CD14-positive monocyte (primary cell): ENCODE results near the gene MYO7B. TPM values are rescaled to one million over a fixed set of nuclear protein-coding genes. Genes with fewer than 3 reads are reported as not detected.

Source experiments
- DNase-seq, 3 donors: peaks; one replicate each; pipeline ENCODE4 v3.0.0-alpha.2; 2011 to 2022
- H2AFZ ChIP-seq: 2 replicates; pipeline ENCODE4 v1.6.0; 2012; ENCODE audit warnings: mild to moderate bottlenecking, low read depth, low read length, inconsistent platforms; ENCODE audit not compliant: insufficient read depth, poor library complexity, severe bottlenecking
- H3K27ac ChIP-seq, 2 donors: 1 replicate in 1 of 2; 2 replicates in 1 of 2; pipeline ENCODE4 v1.5.1; 2012 to 2013; ENCODE audit warnings: low read length in 2 of 2, control low read depth in 1 of 2, inconsistent platforms in 1 of 2, low read depth in 1 of 2, mild to moderate bottlenecking in 1 of 2
- H3K27me3 ChIP-seq, 2 donors: one replicate each; pipeline versions ENCODE4 v1.6.0 to v1.6.1; 2011 to 2013; ENCODE audit warnings: low read length in 2 of 2; ENCODE audit not compliant: control insufficient read depth in 2 of 2, insufficient read depth in 2 of 2
- H3K36me3 ChIP-seq, 2 donors: replicated peaks in 1 of 2; 1 replicate in 1 of 2; 2 replicates in 1 of 2; pipeline versions ENCODE4 v1.5.1 to v1.6.1; 2012 to 2013; ENCODE audit warnings: low read length in 2 of 2, control low read depth in 1 of 2, inconsistent platforms in 1 of 2, mild to moderate bottlenecking in 1 of 2; ENCODE audit not compliant: insufficient read depth in 2 of 2, control insufficient read depth in 1 of 2
- H3K4me1 ChIP-seq, 2 donors: 1 replicate in 1 of 2; 2 replicates in 1 of 2; pipeline versions ENCODE4 v1.5.1 to v1.6.1; 2012 to 2013; ENCODE audit warnings: low read length in 2 of 2, control low read depth in 1 of 2, inconsistent platforms in 1 of 2, mild to moderate bottlenecking in 1 of 2, moderate library complexity in 1 of 2; ENCODE audit not compliant: insufficient read depth in 2 of 2, control insufficient read depth in 1 of 2
- H3K4me2 ChIP-seq: replicated peaks from 2 replicates; pipeline ENCODE3; 2012; ENCODE audit warnings: low read length, moderate library complexity, mild to moderate bottlenecking; ENCODE audit not compliant: poor library complexity, severe bottlenecking; ENCODE audit errors: extremely low read depth
- H3K4me3 ChIP-seq, 3 experiments: fragments of 200-600 bp in 1 of 3; sonication (generic) in 1 of 3; replicated peaks in 1 of 3; 1 replicate in 2 of 3; 2 replicates in 1 of 3; pipeline ENCODE4 v1.5.1; 2011 to 2013; ENCODE audit warnings: low read length in 3 of 3, mild to moderate bottlenecking in 3 of 3, control low read depth in 2 of 3, low read depth in 2 of 3, inconsistent platforms in 1 of 3, moderate library complexity in 1 of 3
- H3K79me2 ChIP-seq: 2 replicates; pipeline ENCODE4 v1.6.0; 2012; ENCODE audit warnings: mild to moderate bottlenecking, control low read depth, inconsistent platforms, low read length, moderate library complexity; ENCODE audit not compliant: insufficient read depth
- H3K9ac ChIP-seq: 2 replicates; pipeline ENCODE4 v1.6.0; 2017; ENCODE audit warnings: low read length, mild to moderate bottlenecking; ENCODE audit not compliant: insufficient read depth, poor library complexity, severe bottlenecking
- H3K9me3 ChIP-seq, 2 donors: replicated peaks in 1 of 2; 1 replicate in 1 of 2; 2 replicates in 1 of 2; pipeline versions ENCODE4 v1.5.1 to v1.6.1; 2012 to 2013; ENCODE audit warnings: low read length in 2 of 2, control low read depth in 1 of 2; ENCODE audit not compliant: control insufficient read depth in 1 of 2, insufficient read depth in 1 of 2
- H4K20me1 ChIP-seq: 2 replicates; pipeline ENCODE4 v1.6.0; 2012; ENCODE audit warnings: mild to moderate bottlenecking, low read length, control low read depth, moderate library complexity; ENCODE audit not compliant: insufficient read depth
- H3K27ac Mint-ChIP-seq, 7 donors: one replicate each; pipeline ENCODE4 v1.8.0; 2020; ENCODE audit warnings: mild to moderate bottlenecking in 7 of 7, mixed read lengths in 7 of 7, moderate library complexity in 6 of 7, inconsistent platforms in 2 of 7
- H3K27me3 Mint-ChIP-seq, 3 donors: one replicate each; pipeline ENCODE4 v1.8.0; 2021 to 2022; ENCODE audit warnings: low read depth in 3 of 3, mild to moderate bottlenecking in 3 of 3, mixed read lengths in 3 of 3, moderate library complexity in 3 of 3, inconsistent platforms in 1 of 3
- H3K36me3 Mint-ChIP-seq, 2 donors: one replicate each; pipeline ENCODE4 v1.8.0; 2020; ENCODE audit warnings: mixed read lengths in 2 of 2, inconsistent platforms in 1 of 2, mild to moderate bottlenecking in 1 of 2
- H3K4me1 Mint-ChIP-seq: one replicate; pipeline ENCODE4 v1.8.0; 2020; ENCODE audit warnings: mild to moderate bottlenecking, mixed read lengths
- H3K4me3 Mint-ChIP-seq, 2 donors: one replicate each; pipeline ENCODE4 v1.8.0; 2020; ENCODE audit warnings: mild to moderate bottlenecking in 2 of 2, mixed read lengths in 2 of 2, moderate library complexity in 1 of 2
- H3K9me3 Mint-ChIP-seq, 7 donors: one replicate each; pipeline ENCODE4 v1.8.0; 2020 to 2022; ENCODE audit warnings: mixed read lengths in 7 of 7, mild to moderate bottlenecking in 6 of 7, moderate library complexity in 6 of 7, inconsistent platforms in 2 of 7
- WGBS: methylation state at CpG from one replicate; pipeline ENCODE4 v1.1.5; 2013; ENCODE audit warnings: missing lambda C conversion rate; ENCODE audit not compliant: insufficient coverage; 5-methylcytosine and 5-hydroxymethylcytosine counted together
- intact Hi-C, 2 donors: fragments of 100-400 bp; cut with micrococcal nuclease; formaldehyde crosslinking; loops; one replicate each; pipeline versions ENCODE4 v1.15.0 to v1.15.1; 2023
- polyA plus RNA-seq, 3 donors: library from polyadenylated mRNA; depleted of rRNA in 1 of 3; unstranded in 2 of 3; stranded (reverse) in 1 of 3; fragments of 300-500 nt in 2 of 3; fragments of >200 nt in 1 of 3; fragmentation: Illumina TruSeq in 2 of 3; gene quantifications; 1 replicate in 2 of 3; 2 replicates in 1 of 3; pipeline ENCODE4 v1.2.3, GENCODE V29; 2012 to 2021
- TF ChIP-seq, protein P1 (sequence below): fragments of 200-600 bp; IDR thresholded peaks from one replicate; pipeline ENCODE4 v1.8.0; 2022; ENCODE audit warnings: antibody characterized with exemption, mild to moderate bottlenecking

The MYO7B gene
- polyA plus RNA-seq, 3 donors, result 7.3 to 9.8 (median 9.0) TPM

DNA sequence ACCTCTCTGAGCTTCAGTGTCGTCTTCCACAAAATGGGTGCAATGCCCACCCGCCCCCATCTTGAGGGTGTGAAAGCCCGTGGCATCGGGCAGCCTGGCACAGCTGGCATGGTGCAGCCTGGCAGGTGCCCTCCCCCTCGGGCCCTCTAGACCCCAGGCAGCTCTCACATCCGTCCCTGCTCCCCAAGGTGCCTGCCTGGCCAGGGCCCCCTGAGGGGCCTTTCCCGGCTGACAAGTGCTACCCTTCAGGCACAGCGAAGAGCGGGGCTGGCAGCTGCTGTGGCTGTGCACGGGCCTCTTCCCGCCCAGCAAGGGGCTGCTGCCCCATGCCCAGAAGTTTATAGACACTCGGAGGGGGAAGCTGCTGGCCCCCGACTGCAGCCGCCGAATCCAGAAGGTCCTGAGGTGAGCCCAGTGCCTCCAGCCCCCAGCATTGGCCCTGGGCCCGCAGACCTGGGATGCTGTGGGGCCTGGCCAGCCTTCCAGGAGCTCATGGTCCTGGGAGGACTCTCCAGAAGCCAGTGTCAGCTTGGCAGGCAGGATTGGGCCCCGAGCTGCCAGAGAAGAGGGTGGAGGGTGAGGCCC, 96.6 kb downstream of the MYO7B start:
- DNase-seq, result no peak
- 95% methylated on average over 16 of the region's 17 CpGs for WGBS

GRCh38 chr2:127632592-127633489, 97.4 kb downstream of the MYO7B start:
- 85% methylated on average over 13 of the region's 25 CpGs for WGBS
- H3K79me2 ChIP-seq, result no peaks in the 10 kb centered on the region
- no peaks in the 10 kb centered on the region for H3K36me3 ChIP-seq
- peaks cover 0 to 4% (median 3%) of the 10 kb centered on the region in 3 donors for H3K27me3 Mint-ChIP-seq
- H3K4me3 Mint-ChIP-seq, result no peak overlapping the region
- H3K27ac Mint-ChIP-seq, result peak overlapping the region in 4 of 7 donors; percentile 32 to 58 (median 43)
- no peak overlapping the region for H3K4me3 ChIP-seq
- no peaks in the 10 kb centered on the region for H4K20me1 ChIP-seq
- no peak overlapping the region for H3K4me2 ChIP-seq
- H3K27me3 ChIP-seq, result no peaks in the 10 kb centered on the region
- H3K36me3 Mint-ChIP-seq, result peaks cover 2 to 10% of the 10 kb centered on the region in 2 donors
- H3K27ac ChIP-seq, result peak overlapping the region in 1 of 2 donors; percentile 53
- TF ChIP-seq, protein P1, sequence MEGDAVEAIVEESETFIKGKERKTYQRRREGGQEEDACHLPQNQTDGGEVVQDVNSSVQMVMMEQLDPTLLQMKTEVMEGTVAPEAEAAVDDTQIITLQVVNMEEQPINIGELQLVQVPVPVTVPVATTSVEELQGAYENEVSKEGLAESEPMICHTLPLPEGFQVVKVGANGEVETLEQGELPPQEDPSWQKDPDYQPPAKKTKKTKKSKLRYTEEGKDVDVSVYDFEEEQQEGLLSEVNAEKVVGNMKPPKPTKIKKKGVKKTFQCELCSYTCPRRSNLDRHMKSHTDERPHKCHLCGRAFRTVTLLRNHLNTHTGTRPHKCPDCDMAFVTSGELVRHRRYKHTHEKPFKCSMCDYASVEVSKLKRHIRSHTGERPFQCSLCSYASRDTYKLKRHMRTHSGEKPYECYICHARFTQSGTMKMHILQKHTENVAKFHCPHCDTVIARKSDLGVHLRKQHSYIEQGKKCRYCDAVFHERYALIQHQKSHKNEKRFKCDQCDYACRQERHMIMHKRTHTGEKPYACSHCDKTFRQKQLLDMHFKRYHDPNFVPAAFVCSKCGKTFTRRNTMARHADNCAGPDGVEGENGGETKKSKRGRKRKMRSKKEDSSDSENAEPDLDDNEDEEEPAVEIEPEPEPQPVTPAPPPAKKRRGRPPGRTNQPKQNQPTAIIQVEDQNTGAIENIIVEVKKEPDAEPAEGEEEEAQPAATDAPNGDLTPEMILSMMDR, result no peak
- intact Hi-C loops, result no loop called here
- H2AFZ ChIP-seq, result peak overlapping the region; percentile 55
- peak in 1 of 3 donors; percentile 11 for DNase-seq
- H3K9ac ChIP-seq, result no peak overlapping the region
- H3K4me1 Mint-ChIP-seq, result peaks cover 66% of the 10 kb centered on the region
- H3K9me3 Mint-ChIP-seq, result no peaks in the 10 kb centered on the region
- H3K9me3 ChIP-seq, result no peaks in the 10 kb centered on the region
- peaks cover 69 to 84% of the 10 kb centered on the region in 2 donors for H3K4me1 ChIP-seq

More for the DNA sequence above, 96.6 kb downstream of the MYO7B start:
- Histone ChIP-seq H2AFZ (no peak overlapping the region), H3K4me2 (no peak overlapping the region), H4K20me1 (no peaks in the 10 kb centered on the region), H3K9me3 (no peaks in the 10 kb centered on the region), H3K27ac (peak overlapping the region in 1 of 2 donors; percentile 86), H3K4me1 (peaks cover 62 to 76% of the 10 kb centered on the region in 2 donors), H3K79me2 (no peaks in the 10 kb centered on the region), H3K36me3 (no peaks in the 10 kb centered on the region), H3K27me3 (no peaks in the 10 kb centered on the region), H3K4me3 (no peak overlapping the region), H3K9ac (peak overlapping the region; percentile 62)
- TF ChIP-seq, protein P1, result no peak
- H3K9me3 Mint-ChIP-seq, result no peaks in the 10 kb centered on the region
- intact Hi-C loops, result no loop called here
- peaks cover 60% of the 10 kb centered on the region for H3K4me1 Mint-ChIP-seq
- H3K27ac Mint-ChIP-seq, result no peak overlapping the region
- no peak overlapping the region for H3K4me3 Mint-ChIP-seq
- peaks cover 0 to 5% (median 3%) of the 10 kb centered on the region in 3 donors for H3K27me3 Mint-ChIP-seq
- peaks cover 2 to 10% of the 10 kb centered on the region in 2 donors for H3K36me3 Mint-ChIP-seq
